Measurements from ENCODE around the gene PDGFD.

DNA sequence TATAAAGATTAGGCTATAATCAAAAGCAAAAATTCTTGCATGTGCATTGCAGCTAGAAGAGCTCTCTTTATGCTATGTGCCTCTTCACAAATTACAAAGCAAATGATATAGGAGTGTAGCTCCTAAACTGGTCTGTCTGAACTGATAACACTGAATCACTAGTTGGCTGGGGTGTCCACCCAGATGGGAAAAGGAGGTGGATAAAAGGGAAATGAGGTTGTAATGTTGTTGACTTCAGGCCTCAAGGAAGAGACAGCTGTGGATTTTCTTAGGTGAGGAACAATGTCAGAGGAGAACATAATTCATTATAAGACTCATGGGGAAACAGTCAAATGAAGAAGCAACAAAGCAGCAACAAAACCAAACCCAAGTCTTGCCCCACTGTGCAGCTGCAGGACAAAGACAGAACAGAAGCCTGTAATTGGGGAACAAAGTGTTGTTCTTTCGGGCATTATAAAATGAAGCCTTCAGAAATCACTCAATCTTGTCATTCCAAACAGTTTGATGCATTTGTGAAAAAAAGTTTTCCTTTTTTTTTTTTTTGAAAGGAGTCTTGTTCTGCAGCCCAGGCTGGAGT lies 257.6 kb downstream of the PDGFD start:
- TF ChIP-seq EZH2 (IDR thresholded peaks at IDR 0.05; ENCODE audit: low read length, missing control alignments), result no peak
- TF ChIP-seq, protein P1, sequence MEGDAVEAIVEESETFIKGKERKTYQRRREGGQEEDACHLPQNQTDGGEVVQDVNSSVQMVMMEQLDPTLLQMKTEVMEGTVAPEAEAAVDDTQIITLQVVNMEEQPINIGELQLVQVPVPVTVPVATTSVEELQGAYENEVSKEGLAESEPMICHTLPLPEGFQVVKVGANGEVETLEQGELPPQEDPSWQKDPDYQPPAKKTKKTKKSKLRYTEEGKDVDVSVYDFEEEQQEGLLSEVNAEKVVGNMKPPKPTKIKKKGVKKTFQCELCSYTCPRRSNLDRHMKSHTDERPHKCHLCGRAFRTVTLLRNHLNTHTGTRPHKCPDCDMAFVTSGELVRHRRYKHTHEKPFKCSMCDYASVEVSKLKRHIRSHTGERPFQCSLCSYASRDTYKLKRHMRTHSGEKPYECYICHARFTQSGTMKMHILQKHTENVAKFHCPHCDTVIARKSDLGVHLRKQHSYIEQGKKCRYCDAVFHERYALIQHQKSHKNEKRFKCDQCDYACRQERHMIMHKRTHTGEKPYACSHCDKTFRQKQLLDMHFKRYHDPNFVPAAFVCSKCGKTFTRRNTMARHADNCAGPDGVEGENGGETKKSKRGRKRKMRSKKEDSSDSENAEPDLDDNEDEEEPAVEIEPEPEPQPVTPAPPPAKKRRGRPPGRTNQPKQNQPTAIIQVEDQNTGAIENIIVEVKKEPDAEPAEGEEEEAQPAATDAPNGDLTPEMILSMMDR (conservative IDR thresholded peaks at IDR 0.05 in 1 of 2, IDR thresholded peaks at IDR 0.05 in 1 of 2; ENCODE audit: low read depth in 1 of 2, low read length in 2 of 2), result no peak
